Measurements from ENCODE around the gene TBX21.
"Not testable (repeated sequence)": the region's sequence is repeated elsewhere in the genome, so short reads cannot be mapped to it uniquely, and the experiment has no call there.

Gene TBX21

GRCh38 chr17:47730681-47731080 is 2.4 kb upstream of the TBX21 start:
- no peak for DNase-seq (ENCODE audit: low read depth in 3 of 3)

- no peak for DNase-seq (ENCODE audit: low read depth in 3 of 3)
These were observed 1.6 kb upstream of the TBX21 start for GRCh38 chr17:47731396-47731795.

- DNase-seq (ENCODE audit: low read depth in 3 of 3), result no peak
These were observed 513 bp upstream of the TBX21 start for GRCh38 chr17:47732399-47733046.

- DNase-seq (ENCODE audit: low read depth in 3 of 3), result no peak
These were observed 806 bp downstream of the TBX21 start for GRCh38 chr17:47733674-47734410.

- no peak for DNase-seq (ENCODE audit: low read depth in 3 of 3)
These were observed 2.1 kb downstream of the TBX21 start for GRCh38 chr17:47735139-47735464.

- no peak for DNase-seq (ENCODE audit: low read depth in 3 of 3)
These were observed 2.5 kb downstream of the TBX21 start for GRCh38 chr17:47735536-47736011.

GRCh38 chr17:47736501-47737495 is 3.8 kb downstream of the TBX21 start:
- DNase-seq (ENCODE audit: low read depth in 3 of 3), result no peak

- no peak for DNase-seq (ENCODE audit: low read depth in 3 of 3)
These were observed 5.1 kb downstream of the TBX21 start for GRCh38 chr17:47738178-47738577.

- DNase-seq (ENCODE audit: low read depth in 3 of 3), result no peak
These were observed 6.1 kb downstream of the TBX21 start for GRCh38 chr17:47739150-47739549.

GRCh38 chr17:47739945-47740344 is 6.9 kb downstream of the TBX21 start:
- not testable (repeated sequence) for DNase-seq (ENCODE audit: low read depth in 3 of 3)

- DNase-seq (ENCODE audit: low read depth in 3 of 3), result no peak
These were observed 8.2 kb downstream of the TBX21 start for GRCh38 chr17:47741109-47741792.

- DNase-seq (ENCODE audit: low read depth in 3 of 3), result no peak
These were observed 8.7 kb downstream of the TBX21 start for GRCh38 chr17:47741793-47742145.

GRCh38 chr17:47742319-47743181 is 9.5 kb downstream of the TBX21 start:
- no peak for DNase-seq (ENCODE audit: low read depth in 3 of 3)

- DNase-seq (ENCODE audit: low read depth in 3 of 3), result no peak
These were observed 11.4 kb downstream of the TBX21 start for GRCh38 chr17:47744168-47745036.

- DNase-seq (ENCODE audit: low read depth in 3 of 3), result no peak
These were observed 12.0 kb downstream of the TBX21 start for GRCh38 chr17:47745037-47745380.

GRCh38 chr17:47751471-47751870 is 18.4 kb downstream of the TBX21 start:
- no peak for DNase-seq (ENCODE audit: low read depth in 3 of 3)

- no peak for DNase-seq (ENCODE audit: low read depth in 3 of 3)
These were observed 24.4 kb downstream of the TBX21 start for GRCh38 chr17:47757386-47757785.

GRCh38 chr17:47760409-47761140 is 27.5 kb downstream of the TBX21 start:
- DNase-seq (ENCODE audit: low read depth in 3 of 3), result no peak

- no peak for DNase-seq (ENCODE audit: low read depth in 3 of 3)
These were observed 29.7 kb downstream of the TBX21 start for GRCh38 chr17:47762728-47763127.
